Uterus (tissue), 4 donors: ENCODE measurements around the gene HAAO. TPM values are rescaled to one million over a fixed set of nuclear protein-coding genes. Genes with fewer than 3 reads are reported as not detected.

ENCODE experiments used
- DNase-seq, 2 donors: peaks; one replicate each; pipeline ENCODE4 v3.0.0-alpha.2; 2019 to 2020
- H3K27ac ChIP-seq, 2 donors: fragments of 200-600 bp; sonication (generic); 1 replicate in 1 of 2; 2 replicates in 1 of 2; pipeline ENCODE4 v1.5.1; 2016 to 2018
- H3K27me3 ChIP-seq, 2 donors: fragments of 200-600 bp; sonication (generic); one replicate each; pipeline ENCODE4 v1.5.1; 2018 to 2019; ENCODE audit warnings: control low read depth in 1 of 2
- H3K36me3 ChIP-seq, 2 donors: fragments of 200-600 bp; sonication (generic); one replicate each; pipeline ENCODE4 v1.5.1; 2019; ENCODE audit warnings: control low read depth in 1 of 2
- H3K4me1 ChIP-seq, 2 donors: fragments of 200-600 bp; sonication (generic); one replicate each; pipeline ENCODE4 v1.5.1; 2018 to 2019; ENCODE audit warnings: control low read depth in 1 of 2
- H3K4me3 ChIP-seq, 2 donors: fragments of 200-600 bp; sonication (generic); 1 replicate in 1 of 2; 2 replicates in 1 of 2; pipeline ENCODE4 v1.5.1; 2018 to 2019; ENCODE audit warnings: mild to moderate bottlenecking in 1 of 2
- H3K9me3 ChIP-seq, 2 donors: fragments of 200-600 bp; sonication (generic); one replicate each; pipeline ENCODE4 v1.5.1; 2019; ENCODE audit warnings: control low read depth in 1 of 2
- CTCF ChIP-seq, 4 experiments: fragments of 200-600 bp in 2 of 4; fragments of 450-650 bp in 2 of 4; sonication (generic) in 2 of 4; IDR thresholded peaks; one replicate each; pipeline ENCODE4 v1.5.1; 2016 to 2019; ENCODE audit warnings: antibody characterized with exemption in 4 of 4, mild to moderate bottlenecking in 2 of 4, moderate library complexity in 1 of 4
- POLR2A ChIP-seq, 2 donors: fragments of 450-650 bp; IDR thresholded peaks; one replicate each; pipeline ENCODE4 v1.6.1; 2016; ENCODE audit warnings: antibody characterized with exemption in 2 of 2, mild to moderate bottlenecking in 1 of 2, moderate library complexity in 1 of 2
- intact Hi-C: fragments of 100-400 bp; cut with DNase I; formaldehyde crosslinking; loops from one replicate; pipeline ENCODE4 v1.15.1; 2023; ENCODE audit warnings: low total_unique reads
- total RNA-seq, 4 donors: library from RNA; depleted of rRNA in 3 of 4; stranded (reverse); fragments of >200 nt in 3 of 4; gene quantifications; one replicate each; pipeline versions ENCODE4 v1.1.0 to v1.2.4, GENCODE V29; 2014 to 2023
- donor health status: DM: yes; HTN: yes; CAD: no.

Gene HAAO
- total RNA-seq, 4 donors from 2014 or later: 3.1 to 25.1 (median 20.8) TPM

GRCh38 chr2:42756966-42757513 lies 35.3 kb downstream of the HAAO start:
- no peaks in the 10 kb centered on the region for H3K27me3 ChIP-seq
- H3K36me3 ChIP-seq: no peaks in the 10 kb centered on the region
- no peaks in the 10 kb centered on the region for H3K4me1 ChIP-seq
- H3K9me3 ChIP-seq: no peaks in the 10 kb centered on the region
- no peak overlapping the region for H3K4me3 ChIP-seq
- intact Hi-C loops: no loop called here
- TF ChIP-seq POLR2A (IDR thresholded peaks at IDR 0.05): no peak
- TF ChIP-seq CTCF (IDR thresholded peaks at IDR 0.05): no peak
- no peak for DNase-seq
- no peak overlapping the region for H3K27ac ChIP-seq

GRCh38 chr2:42756150-42756775 lies 36.1 kb downstream of the HAAO start:
- intact Hi-C loops: no loop called here
- TF ChIP-seq POLR2A (IDR thresholded peaks at IDR 0.05) (no peak), CTCF (IDR thresholded peaks at IDR 0.05) (no peak)
- DNase-seq: no peak
- Histone ChIP-seq H3K9me3 (no peaks in the 10 kb centered on the region), H3K27me3 (no peaks in the 10 kb centered on the region), H3K4me1 (no peaks in the 10 kb centered on the region), H3K36me3 (no peaks in the 10 kb centered on the region), H3K27ac (no peak overlapping the region), H3K4me3 (no peak overlapping the region)

GRCh38 chr2:42755191-42755880 lies 37.0 kb downstream of the HAAO start:
- intact Hi-C loops: no loop called here
- Histone ChIP-seq H3K4me1 (no peaks in the 10 kb centered on the region), H3K27ac (no peak overlapping the region), H3K4me3 (no peak overlapping the region), H3K9me3 (no peaks in the 10 kb centered on the region), H3K36me3 (no peaks in the 10 kb centered on the region), H3K27me3 (no peaks in the 10 kb centered on the region)
- TF ChIP-seq CTCF (IDR thresholded peaks at IDR 0.05): no peak
- no peak for TF ChIP-seq POLR2A (IDR thresholded peaks at IDR 0.05)
- DNase-seq: no peak

- intact Hi-C loops: no loop called here
- TF ChIP-seq CTCF (IDR thresholded peaks at IDR 0.05) (no peak), POLR2A (IDR thresholded peaks at IDR 0.05) (no peak)
- H3K36me3 ChIP-seq: no peaks in the 10 kb centered on the region
- no peak for DNase-seq
- H3K27me3 ChIP-seq: no peaks in the 10 kb centered on the region
- H3K27ac ChIP-seq: no peak overlapping the region
- H3K9me3 ChIP-seq: no peaks in the 10 kb centered on the region
- H3K4me1 ChIP-seq: no peaks in the 10 kb centered on the region
- no peak overlapping the region for H3K4me3 ChIP-seq
Observed at GRCh38 chr2:42754776-42755140, 37.6 kb downstream of the HAAO start.

GRCh38 chr2:42754021-42754775 lies 38.2 kb downstream of the HAAO start:
- H3K27me3 ChIP-seq: no peaks in the 10 kb centered on the region
- H3K9me3 ChIP-seq: no peaks in the 10 kb centered on the region
- H3K4me1 ChIP-seq: no peaks in the 10 kb centered on the region
- H3K36me3 ChIP-seq: no peaks in the 10 kb centered on the region
- intact Hi-C loops: no loop called here
- TF ChIP-seq CTCF (IDR thresholded peaks at IDR 0.05): no peak
- no peak for TF ChIP-seq POLR2A (IDR thresholded peaks at IDR 0.05)
- H3K4me3 ChIP-seq: no peak overlapping the region
- no peak overlapping the region for H3K27ac ChIP-seq
- no peak for DNase-seq
